Gastroesophageal sphincter (tissue), 4 donors: ENCODE results near the gene TRERF1. TPM values are rescaled to one million over a fixed set of nuclear protein-coding genes. Genes with fewer than 3 reads are reported as not detected.
A peak's percentile ranks its signal among the peaks of the same experiment; 100 is the strongest.

Source experiments
- ATAC-seq: fragments of 150-250 bp; one replicate; pipeline ENCODE4 v1.9.1; 2016; ENCODE audit warnings: mild to moderate bottlenecking, moderate library complexity
- H3K27ac ChIP-seq, 4 donors: fragments of 200-600 bp; sonication (generic) in 3 of 4; 1 replicate in 3 of 4; 2 replicates in 1 of 4; pipeline ENCODE4 v1.5.1; 2016 to 2019
- H3K27me3 ChIP-seq: fragments of 200-600 bp; sonication (generic); one replicate; pipeline ENCODE4 v1.5.1; 2019
- H3K36me3 ChIP-seq, 2 donors: fragments of 200-600 bp; sonication (generic); one replicate each; pipeline ENCODE4 v1.5.1; 2019; ENCODE audit warnings: control low read depth in 1 of 2
- H3K4me1 ChIP-seq, 3 donors: fragments of 200-600 bp; sonication (generic); 1 replicate in 2 of 3; 2 replicates in 1 of 3; pipeline ENCODE4 v1.5.1; 2016 to 2019; ENCODE audit warnings: control low read depth in 2 of 3
- H3K4me3 ChIP-seq, 2 donors: fragments of 200-600 bp; sonication (generic); one replicate each; pipeline ENCODE4 v1.5.1; 2019; ENCODE audit warnings: mild to moderate bottlenecking in 1 of 2, moderate library complexity in 1 of 2
- H3K9me3 ChIP-seq, 3 donors: fragments of 200-600 bp; sonication (generic); one replicate each; pipeline ENCODE4 v1.5.1; 2017 to 2019; ENCODE audit warnings: control low read depth in 2 of 3
- EP300 ChIP-seq: sonication (generic); formaldehyde crosslinking; IDR thresholded peaks from one replicate; pipeline ENCODE4 v1.6.1; 2017; ENCODE audit warnings: antibody characterized with exemption, mild to moderate bottlenecking
- POLR2A ChIP-seq, 2 donors: fragments of 450-650 bp; IDR thresholded peaks; one replicate each; pipeline ENCODE4 v1.6.1; 2017; ENCODE audit warnings: antibody characterized with exemption in 2 of 2, mild to moderate bottlenecking in 2 of 2, moderate library complexity in 1 of 2
- POLR2AphosphoS5 ChIP-seq: sonication (generic); formaldehyde crosslinking; IDR thresholded peaks from one replicate; pipeline ENCODE4 v1.6.1; 2017; ENCODE audit warnings: antibody characterized with exemption
- WGBS, 2 donors: methylation state at CpG; one replicate each; pipeline ENCODE4 v1.1.5; 2018; ENCODE audit warnings: low coverage in 1 of 2; 5-methylcytosine and 5-hydroxymethylcytosine counted together
- total RNA-seq, 4 donors: library from RNA; depleted of rRNA; stranded (reverse); fragments of >200 nt; gene quantifications; one replicate each; pipeline ENCODE4 v1.1.0, GENCODE V29; 2016
- TF ChIP-seq, protein P1 (sequence below), 4 experiments: fragments of 200-600 bp in 2 of 4; fragments of 450-650 bp in 2 of 4; sonication (generic) in 1 of 4; IDR thresholded peaks; one replicate each; pipeline ENCODE4 v1.5.1; 2017 to 2019; ENCODE audit warnings: antibody characterized with exemption in 4 of 4, mild to moderate bottlenecking in 2 of 4, moderate library complexity in 2 of 4

The TRERF1 gene
- total RNA-seq, 4 donors from 2014 or later, result 3.2 to 7.4 (median 5.4) TPM

DNA sequence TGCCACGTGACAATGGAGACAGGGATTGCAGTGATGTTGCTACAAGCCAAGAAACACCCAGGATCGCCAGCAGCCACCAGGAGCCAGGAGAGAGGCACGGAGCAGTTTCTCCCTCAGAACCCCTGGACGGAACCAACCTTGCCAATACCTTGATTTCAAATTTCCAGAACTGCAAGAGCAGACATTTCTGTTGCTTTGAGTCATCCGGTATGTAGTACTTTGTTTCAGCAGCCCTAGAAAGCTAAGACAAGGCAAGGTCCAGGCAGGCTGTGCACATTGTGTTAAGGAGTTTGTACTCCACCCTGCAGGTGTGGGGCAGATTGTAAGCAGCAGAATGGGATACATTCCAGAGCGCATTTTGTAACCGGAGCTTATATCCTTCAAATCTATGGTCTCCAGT, 48.3 kb downstream of the TRERF1 start:
- TF ChIP-seq, protein P1, sequence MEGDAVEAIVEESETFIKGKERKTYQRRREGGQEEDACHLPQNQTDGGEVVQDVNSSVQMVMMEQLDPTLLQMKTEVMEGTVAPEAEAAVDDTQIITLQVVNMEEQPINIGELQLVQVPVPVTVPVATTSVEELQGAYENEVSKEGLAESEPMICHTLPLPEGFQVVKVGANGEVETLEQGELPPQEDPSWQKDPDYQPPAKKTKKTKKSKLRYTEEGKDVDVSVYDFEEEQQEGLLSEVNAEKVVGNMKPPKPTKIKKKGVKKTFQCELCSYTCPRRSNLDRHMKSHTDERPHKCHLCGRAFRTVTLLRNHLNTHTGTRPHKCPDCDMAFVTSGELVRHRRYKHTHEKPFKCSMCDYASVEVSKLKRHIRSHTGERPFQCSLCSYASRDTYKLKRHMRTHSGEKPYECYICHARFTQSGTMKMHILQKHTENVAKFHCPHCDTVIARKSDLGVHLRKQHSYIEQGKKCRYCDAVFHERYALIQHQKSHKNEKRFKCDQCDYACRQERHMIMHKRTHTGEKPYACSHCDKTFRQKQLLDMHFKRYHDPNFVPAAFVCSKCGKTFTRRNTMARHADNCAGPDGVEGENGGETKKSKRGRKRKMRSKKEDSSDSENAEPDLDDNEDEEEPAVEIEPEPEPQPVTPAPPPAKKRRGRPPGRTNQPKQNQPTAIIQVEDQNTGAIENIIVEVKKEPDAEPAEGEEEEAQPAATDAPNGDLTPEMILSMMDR (IDR thresholded peaks at IDR 0.05), result no peak
- no peak for TF ChIP-seq POLR2A (IDR thresholded peaks at IDR 0.05)
- TF ChIP-seq POLR2AphosphoS5, result no peak
- no peak for TF ChIP-seq EP300
- H3K4me1 ChIP-seq, result peaks cover 0 to 29% (median 0%) of the 10 kb centered on the region in 3 donors
- no peak overlapping the region for H3K4me3 ChIP-seq
- peak overlapping the region in 3 of 4 donors; percentile 19 to 59 (median 29) for H3K27ac ChIP-seq
- 40 to 82% methylated on average over 1 to 7 of the region's 7 CpGs for WGBS, 2 donors
- H3K36me3 ChIP-seq, result no peaks in the 10 kb centered on the region
- no peaks in the 10 kb centered on the region for H3K9me3 ChIP-seq
- H3K27me3 ChIP-seq, result no peaks in the 10 kb centered on the region
- ATAC-seq, result no peak

DNA sequence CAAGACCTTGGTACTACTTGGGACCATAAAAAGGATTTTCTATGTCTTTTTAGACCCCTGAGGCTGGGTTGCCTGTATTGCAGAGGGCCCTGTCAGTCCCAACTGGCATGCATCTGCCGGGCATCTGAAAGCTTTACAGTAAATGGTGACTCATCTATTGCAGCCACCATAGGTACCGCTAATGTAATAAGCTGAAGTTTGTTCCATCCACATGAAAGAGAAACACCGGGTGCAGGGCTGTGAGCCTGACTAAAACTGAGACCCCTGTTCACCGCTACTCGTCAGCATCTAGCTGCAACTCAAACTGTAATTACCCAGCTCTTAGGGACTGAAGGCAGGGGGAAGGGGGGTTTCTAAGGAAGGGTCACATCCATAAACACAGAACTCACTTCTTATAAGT, 49.5 kb downstream of the TRERF1 start:
- Histone ChIP-seq H3K4me1 (peaks cover 0 to 26% (median 0%) of the 10 kb centered on the region in 3 donors), H3K27ac (no peak overlapping the region), H3K4me3 (no peak overlapping the region), H3K27me3 (no peaks in the 10 kb centered on the region), H3K36me3 (no peaks in the 10 kb centered on the region), H3K9me3 (no peaks in the 10 kb centered on the region)
- 77 to 89% methylated on average over 5 of the region's 5 CpGs for WGBS, 2 donors
- ATAC-seq, result no peak
- TF ChIP-seq POLR2AphosphoS5, result no peak
- TF ChIP-seq EP300, result no peak
- no peak for TF ChIP-seq POLR2A (IDR thresholded peaks at IDR 0.05)
- TF ChIP-seq, protein P1 (IDR thresholded peaks at IDR 0.05), result no peak

DNA sequence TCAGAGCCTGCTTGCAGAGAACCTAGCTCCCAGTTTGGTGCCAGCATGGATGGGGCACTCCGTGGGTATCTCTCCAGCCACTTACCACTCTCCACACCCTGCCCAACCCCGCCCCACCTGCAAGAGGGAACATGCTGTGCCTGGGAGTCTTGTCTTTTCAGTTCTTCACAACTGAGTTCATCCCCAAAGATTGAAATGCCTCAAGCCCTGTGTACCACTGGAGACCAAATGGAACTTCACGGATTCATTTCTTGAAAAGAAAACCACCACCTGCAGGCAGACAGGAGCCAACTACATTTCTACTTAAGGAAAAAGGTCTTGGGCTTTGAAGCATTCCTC, 50.1 kb downstream of the TRERF1 start:
- Histone ChIP-seq H3K36me3 (no peaks in the 10 kb centered on the region), H3K27me3 (no peaks in the 10 kb centered on the region), H3K27ac (no peak overlapping the region), H3K9me3 (no peaks in the 10 kb centered on the region), H3K4me3 (no peak overlapping the region), H3K4me1 (peaks cover 0 to 20% (median 0%) of the 10 kb centered on the region in 3 donors)
- no peak for ATAC-seq
- no peak for TF ChIP-seq EP300
- TF ChIP-seq POLR2A (IDR thresholded peaks at IDR 0.05), result no peak
- no peak for TF ChIP-seq POLR2AphosphoS5
- TF ChIP-seq, protein P1 (IDR thresholded peaks at IDR 0.05), result no peak
- WGBS, 2 donors, result 100% methylated on average over 1 of the region's 3 CpGs; no CpG with 5 or more reads in 1 of the 2 donors

DNA sequence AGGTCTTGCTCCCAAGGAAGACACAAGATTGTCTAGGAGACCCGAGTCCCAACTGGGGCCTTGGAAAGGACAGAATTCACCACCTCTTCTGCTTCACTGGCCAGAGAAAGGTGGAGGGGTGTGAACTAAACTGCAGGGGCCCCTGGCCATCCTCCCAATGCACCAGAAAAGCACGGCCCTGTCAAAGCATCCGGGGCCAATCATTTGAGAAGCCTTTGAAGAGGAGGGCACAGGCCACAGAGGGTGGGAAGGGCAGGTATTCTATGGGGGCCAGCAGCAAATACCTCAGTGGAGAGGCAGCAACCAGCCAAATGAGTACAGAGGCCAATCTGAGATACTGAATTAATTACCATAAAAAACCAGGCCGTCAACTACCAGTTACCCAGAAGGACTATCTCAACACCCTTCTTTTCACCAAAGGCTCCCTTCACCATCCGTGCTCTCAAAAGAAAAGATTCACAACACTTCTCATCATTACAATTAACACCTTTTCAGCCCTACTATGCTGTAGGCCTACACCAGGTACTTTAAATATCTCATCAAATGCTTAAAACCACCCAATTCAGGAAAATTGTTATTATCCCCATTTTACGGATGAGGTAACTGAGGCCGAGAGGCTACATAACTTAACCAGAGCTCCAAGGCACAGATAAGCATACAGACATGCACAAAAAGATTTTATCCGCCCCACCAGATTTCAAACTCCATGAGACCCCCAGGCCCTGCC, 50.7 kb downstream of the TRERF1 start:
- 82 to 100% methylated on average over 4 to 8 of the region's 8 CpGs for WGBS, 2 donors
- Histone ChIP-seq H3K4me1 (peaks cover 0 to 18% (median 0%) of the 10 kb centered on the region in 3 donors), H3K27ac (no peak overlapping the region), H3K36me3 (no peaks in the 10 kb centered on the region), H3K27me3 (no peaks in the 10 kb centered on the region), H3K4me3 (no peak overlapping the region), H3K9me3 (no peaks in the 10 kb centered on the region)
- TF ChIP-seq POLR2AphosphoS5, result no peak
- TF ChIP-seq EP300, result no peak
- TF ChIP-seq, protein P1 (IDR thresholded peaks at IDR 0.05), result no peak
- no peak for TF ChIP-seq POLR2A (IDR thresholded peaks at IDR 0.05)
- ATAC-seq, result no peak
